A549 (cell line): Measurements from ENCODE around the gene RABGAP1L.

Experiments used
- CBX2 ChIP-seq: fragments of 200-600 bp; sonication (generic); IDR thresholded peaks from 2 replicates; pipeline ENCODE4 v1.6.1; 2016; ENCODE audit warnings: low read depth, mild to moderate bottlenecking, borderline replicate concordance
- CTCF ChIP-seq: fragments of >200 bp; sonication (Bioruptor Twin); formaldehyde crosslinking; IDR thresholded peaks from 3 replicates; pipeline ENCODE4 v1.5.1; 2016
- EP300 ChIP-seq, 2 experiments: fragments of >200 bp; sonication (Bioruptor Twin); formaldehyde crosslinking; IDR thresholded peaks; 2 replicates in 1 of 2; 3 replicates in 1 of 2; pipeline ENCODE4 v1.6.1; 2016 to 2017
- FOSL2 ChIP-seq, 2 experiments: fragments of 450-650 bp in 1 of 2; fragments of >200 bp in 1 of 2; sonication (Bioruptor Twin) in 1 of 2; formaldehyde crosslinking; IDR thresholded peaks; 2 replicates each; pipeline versions ENCODE4 v1.5.0 to v1.6.1; 2016 to 2020; ENCODE audit warnings: mild to moderate bottlenecking in 1 of 2, moderate library complexity in 1 of 2
- HDAC2 ChIP-seq: fragments of 200-600 bp; sonication (generic); IDR thresholded peaks from 2 replicates; pipeline ENCODE4 v1.6.1; 2016
- NR3C1 ChIP-seq: fragments of >200 bp; sonication (Bioruptor Twin); formaldehyde crosslinking; IDR thresholded peaks from 3 replicates; pipeline ENCODE4 v1.6.1; 2017
- RFX5 ChIP-seq: fragments of 450-650 bp; IDR thresholded peaks from 2 replicates; pipeline ENCODE4 v1.7.1; 2014; ENCODE audit warnings: antibody characterized with exemption, mild to moderate bottlenecking, moderate library complexity
- SMC3 ChIP-seq: fragments of >200 bp; sonication (Bioruptor Twin); formaldehyde crosslinking; IDR thresholded peaks from 3 replicates; pipeline ENCODE4 v1.6.1; 2018; ENCODE audit warnings: inconsistent platforms

- TF ChIP-seq CTCF (no peak), FOSL2 (IDR thresholded peaks at IDR 0.05) (no peak), FOSL2 (CRISPR knock-in tag; IDR thresholded peaks at IDR 0.05) (no peak), RFX5 (no peak), NR3C1 (no peak), EP300 (IDR thresholded peaks at IDR 0.05) (no peak), CBX2 (no peak), HDAC2 (no peak), SMC3 (no peak)
Measured at GRCh38 chr1:174405219-174405618, 245.9 kb downstream of the RABGAP1L start.
